Astrocyte of the spinal cord (primary cell): ENCODE results near the gene ZC3H13.
A peak's percentile ranks its signal among the peaks of the same experiment; 100 is the strongest.

Source experiments
- DNase-seq: peaks from one replicate; pipeline ENCODE4 v3.0.0; 2011; ENCODE audit warnings: low read depth, low spot score
- H3K4me3 ChIP-seq: 2 replicates; pipeline ENCODE4 v1.5.1; 2011; ENCODE audit warnings: low read depth, mild to moderate bottlenecking, low read length, moderate library complexity
- in situ Hi-C: cut with HindIII; loops from 2 replicates; pipeline ENCODE4 v1.10.0; 2017; ENCODE audit warnings: low sequenced_read_pairs
- TF ChIP-seq, protein P1 (sequence below): IDR thresholded peaks from 2 replicates; pipeline ENCODE4 v1.5.1; 2012; ENCODE audit warnings: low read depth, mild to moderate bottlenecking, low read length, inconsistent platforms

ZC3H13 gene

DNA sequence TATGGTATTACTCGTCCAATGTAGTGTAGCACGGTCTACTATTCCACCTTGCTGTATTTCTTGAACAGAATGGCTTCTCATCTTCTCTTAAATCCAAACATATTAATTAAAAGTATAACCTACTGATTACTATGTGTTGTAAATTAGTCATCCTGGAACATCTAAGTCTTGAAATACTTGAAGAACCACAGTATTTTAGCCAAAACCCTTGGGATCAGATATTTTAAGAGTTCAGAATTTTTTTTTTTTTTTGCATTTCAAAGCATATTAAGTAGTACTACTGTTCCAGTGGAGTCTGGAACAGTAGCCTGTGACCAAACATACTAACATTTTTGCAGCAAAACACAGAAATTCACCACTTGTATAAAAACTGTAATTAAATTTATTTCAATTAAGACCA, 30.1 kb downstream of the ZC3H13 start:
- no peak overlapping the region for H3K4me3 ChIP-seq
- in situ Hi-C loops: no loop called here
- TF ChIP-seq, protein P1, sequence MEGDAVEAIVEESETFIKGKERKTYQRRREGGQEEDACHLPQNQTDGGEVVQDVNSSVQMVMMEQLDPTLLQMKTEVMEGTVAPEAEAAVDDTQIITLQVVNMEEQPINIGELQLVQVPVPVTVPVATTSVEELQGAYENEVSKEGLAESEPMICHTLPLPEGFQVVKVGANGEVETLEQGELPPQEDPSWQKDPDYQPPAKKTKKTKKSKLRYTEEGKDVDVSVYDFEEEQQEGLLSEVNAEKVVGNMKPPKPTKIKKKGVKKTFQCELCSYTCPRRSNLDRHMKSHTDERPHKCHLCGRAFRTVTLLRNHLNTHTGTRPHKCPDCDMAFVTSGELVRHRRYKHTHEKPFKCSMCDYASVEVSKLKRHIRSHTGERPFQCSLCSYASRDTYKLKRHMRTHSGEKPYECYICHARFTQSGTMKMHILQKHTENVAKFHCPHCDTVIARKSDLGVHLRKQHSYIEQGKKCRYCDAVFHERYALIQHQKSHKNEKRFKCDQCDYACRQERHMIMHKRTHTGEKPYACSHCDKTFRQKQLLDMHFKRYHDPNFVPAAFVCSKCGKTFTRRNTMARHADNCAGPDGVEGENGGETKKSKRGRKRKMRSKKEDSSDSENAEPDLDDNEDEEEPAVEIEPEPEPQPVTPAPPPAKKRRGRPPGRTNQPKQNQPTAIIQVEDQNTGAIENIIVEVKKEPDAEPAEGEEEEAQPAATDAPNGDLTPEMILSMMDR: no peak
- no peak for DNase-seq

DNA sequence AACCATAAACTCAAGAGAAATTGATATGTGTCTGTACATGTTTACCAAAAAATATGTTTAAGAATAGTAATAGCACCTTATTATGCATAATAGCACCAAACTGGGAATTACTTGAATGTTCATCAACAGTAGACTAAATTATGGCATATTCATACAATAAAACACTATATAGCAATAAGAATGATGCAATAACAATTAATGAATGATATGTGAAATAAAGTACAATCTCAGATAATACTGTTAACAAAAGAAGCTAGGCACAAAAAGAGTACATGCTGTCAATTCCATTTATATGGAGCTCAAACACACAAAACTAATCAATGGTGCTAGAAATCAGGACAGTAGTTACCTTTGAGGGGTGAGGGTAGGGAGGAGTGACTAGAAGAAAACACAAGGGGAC, 36.3 kb downstream of the ZC3H13 start:
- no peak overlapping the region for H3K4me3 ChIP-seq
- TF ChIP-seq, protein P1: no peak
- in situ Hi-C loops: no loop called here
- no peak for DNase-seq

DNA sequence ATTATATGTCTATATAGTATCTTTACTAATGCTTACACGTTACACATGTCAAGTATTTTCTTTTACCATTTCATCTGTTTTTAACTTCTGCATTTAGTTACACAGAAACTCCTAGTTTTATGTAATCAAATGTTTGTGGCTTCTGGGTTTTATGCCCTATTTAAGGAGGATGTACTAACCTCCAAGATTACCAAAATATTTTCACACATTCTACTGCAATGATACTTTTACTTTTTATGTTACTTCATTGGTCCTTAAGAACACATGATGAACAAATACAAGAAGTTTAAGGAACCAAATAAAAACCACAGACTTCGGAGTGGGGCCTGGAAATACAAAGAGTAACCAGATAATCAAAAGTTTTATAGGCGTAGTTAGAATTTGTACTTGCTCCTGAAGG, 37.2 kb downstream of the ZC3H13 start:
- no peak for DNase-seq
- H3K4me3 ChIP-seq: no peak overlapping the region
- in situ Hi-C loops: no loop called here
- TF ChIP-seq, protein P1: no peak

DNA sequence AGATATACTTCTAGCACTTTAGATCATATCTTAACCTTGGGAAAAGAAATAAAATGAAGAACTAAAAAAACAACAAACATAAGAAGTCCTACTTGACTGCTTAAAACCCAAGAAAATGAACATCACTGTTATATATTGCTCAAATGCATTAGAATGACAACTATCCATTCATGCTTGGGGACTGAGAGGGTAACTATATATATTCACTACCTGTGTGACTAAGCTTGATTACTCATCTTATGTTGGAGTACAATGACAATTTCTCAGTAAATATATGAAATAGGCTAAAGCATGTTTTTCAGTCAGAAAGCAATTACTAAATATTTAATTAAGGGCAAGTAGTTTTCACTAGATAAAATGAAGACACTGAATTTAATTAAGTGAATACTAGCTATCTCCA, 40.1 kb downstream of the ZC3H13 start:
- DNase-seq: no peak

DNA sequence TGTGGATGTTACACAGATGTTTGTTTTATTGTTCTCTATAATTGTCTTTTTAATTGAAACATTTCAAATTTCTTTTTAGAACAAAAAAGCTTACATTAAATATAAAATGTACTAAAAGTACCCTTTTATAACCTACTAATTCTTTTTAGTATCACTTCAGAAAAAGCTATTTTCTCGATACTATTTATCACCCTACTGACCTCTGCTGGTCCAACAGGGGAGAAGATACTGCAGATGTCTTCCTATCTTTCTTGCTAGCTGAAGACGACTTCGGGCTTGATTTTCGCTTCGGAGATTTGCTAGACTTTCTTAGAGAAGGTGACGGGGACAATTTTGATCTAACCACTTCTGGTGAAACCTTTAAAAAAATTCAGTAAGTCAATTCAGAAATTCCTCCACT, 42.4 kb downstream of the ZC3H13 start:
- H3K4me3 ChIP-seq: no peak overlapping the region
- in situ Hi-C loops: no loop called here
- DNase-seq: peak; percentile 4
- TF ChIP-seq, protein P1: peak; percentile 42

More for the DNA sequence above, 40.1 kb downstream of the ZC3H13 start:
- TF ChIP-seq, protein P1: no peak
- H3K4me3 ChIP-seq: no peak overlapping the region
- in situ Hi-C loops: no loop called here

DNA sequence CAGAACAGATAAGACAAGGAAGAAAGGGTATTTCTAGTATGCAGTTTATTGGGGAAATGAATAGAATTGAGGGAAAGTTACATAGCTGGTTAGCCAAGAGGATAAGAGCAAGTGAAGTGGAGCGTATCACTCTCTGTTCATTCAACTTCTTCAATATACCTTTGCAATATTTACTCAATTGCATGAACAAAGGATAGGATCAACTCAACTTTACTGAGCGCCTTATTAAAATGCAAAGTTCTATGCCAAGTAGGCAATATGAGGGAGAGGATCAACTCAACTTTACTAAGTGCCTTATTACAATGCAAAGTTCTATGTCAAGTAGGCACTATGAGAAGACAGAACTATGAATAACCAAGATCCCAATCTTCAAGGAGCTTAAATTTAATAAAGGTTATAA, 43.9 kb downstream of the ZC3H13 start:
- in situ Hi-C loops: no loop called here
- H3K4me3 ChIP-seq: no peak overlapping the region
- no peak for DNase-seq
- TF ChIP-seq, protein P1: no peak
